ENCODE data around the gene ARHGAP15. TPM values are rescaled to one million over a fixed set of nuclear protein-coding genes. Genes with fewer than 3 reads are reported as not detected.

The ARHGAP15 gene
- total RNA-seq, 1 experiment from 2014 or later = 0.41 TPM

GRCh38 chr2:143296089-143296488 lies 166.9 kb downstream of the ARHGAP15 start:
- CTCF ChIA-PET = no interaction called here
- Histone ChIP-seq H3K9me3 (ENCODE audit: control insufficient read depth, insufficient read depth, low read depth, low read length) (no peaks in the 10 kb centered on the region), H3K4me3 (ENCODE audit: low read depth in 2 of 2, low read length in 2 of 2) (no peak overlapping the region), H3K27me3 (ENCODE audit: control insufficient read depth, insufficient read depth, low read length) (no peaks in the 10 kb centered on the region), H3K27ac (ENCODE audit: low read length) (no peak overlapping the region), H3K4me1 (ENCODE audit: control insufficient read depth, insufficient read depth, low read length) (no peaks in the 10 kb centered on the region), H3K36me3 (ENCODE audit: control insufficient read depth, insufficient read depth, low read length) (no peaks in the 10 kb centered on the region; the same call in 1 of the 2 replicates)
- in situ Hi-C loops (cut with HindIII; ENCODE audit: low pct_unique_long_range_greater_than_20kb, low sequenced_read_pairs) = no loop called here
- no TSS peak for BruUV-seq (replicated peaks)
- POLR2A ChIA-PET = no interaction called here
- TF ChIP-seq, protein P1, sequence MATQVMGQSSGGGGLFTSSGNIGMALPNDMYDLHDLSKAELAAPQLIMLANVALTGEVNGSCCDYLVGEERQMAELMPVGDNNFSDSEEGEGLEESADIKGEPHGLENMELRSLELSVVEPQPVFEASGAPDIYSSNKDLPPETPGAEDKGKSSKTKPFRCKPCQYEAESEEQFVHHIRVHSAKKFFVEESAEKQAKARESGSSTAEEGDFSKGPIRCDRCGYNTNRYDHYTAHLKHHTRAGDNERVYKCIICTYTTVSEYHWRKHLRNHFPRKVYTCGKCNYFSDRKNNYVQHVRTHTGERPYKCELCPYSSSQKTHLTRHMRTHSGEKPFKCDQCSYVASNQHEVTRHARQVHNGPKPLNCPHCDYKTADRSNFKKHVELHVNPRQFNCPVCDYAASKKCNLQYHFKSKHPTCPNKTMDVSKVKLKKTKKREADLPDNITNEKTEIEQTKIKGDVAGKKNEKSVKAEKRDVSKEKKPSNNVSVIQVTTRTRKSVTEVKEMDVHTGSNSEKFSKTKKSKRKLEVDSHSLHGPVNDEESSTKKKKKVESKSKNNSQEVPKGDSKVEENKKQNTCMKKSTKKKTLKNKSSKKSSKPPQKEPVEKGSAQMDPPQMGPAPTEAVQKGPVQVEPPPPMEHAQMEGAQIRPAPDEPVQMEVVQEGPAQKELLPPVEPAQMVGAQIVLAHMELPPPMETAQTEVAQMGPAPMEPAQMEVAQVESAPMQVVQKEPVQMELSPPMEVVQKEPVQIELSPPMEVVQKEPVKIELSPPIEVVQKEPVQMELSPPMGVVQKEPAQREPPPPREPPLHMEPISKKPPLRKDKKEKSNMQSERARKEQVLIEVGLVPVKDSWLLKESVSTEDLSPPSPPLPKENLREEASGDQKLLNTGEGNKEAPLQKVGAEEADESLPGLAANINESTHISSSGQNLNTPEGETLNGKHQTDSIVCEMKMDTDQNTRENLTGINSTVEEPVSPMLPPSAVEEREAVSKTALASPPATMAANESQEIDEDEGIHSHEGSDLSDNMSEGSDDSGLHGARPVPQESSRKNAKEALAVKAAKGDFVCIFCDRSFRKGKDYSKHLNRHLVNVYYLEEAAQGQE (IDR thresholded peaks at IDR 0.05; ENCODE audit: insufficient read depth in 1 of 2, low read depth in 2 of 2, low read length in 1 of 2) = no peak
- TF ChIP-seq POLR2AphosphoS5 (IDR thresholded peaks at IDR 0.05; ENCODE audit: low read depth, low read length) (no peak), TCF7L2 (IDR thresholded peaks at IDR 0.05; ENCODE audit: low read depth, low read length) (no peak), SIN3A (IDR thresholded peaks at IDR 0.05; ENCODE audit: borderline replicate concordance, insufficient read depth, low read depth, low read length) (no peak), CTCF (IDR thresholded peaks at IDR 0.05) (no peak)
- intact Hi-C loops (cut with micrococcal nuclease; ENCODE audit: unreplicated experiment) = no loop called here
- ATAC-seq (no peak), DNase-seq (ENCODE audit: low read depth, low spot score) (no peak)

- Histone ChIP-seq H3K36me3 (ENCODE audit: control insufficient read depth, insufficient read depth, low read length) (no peaks in the 10 kb centered on the region; the same call in 1 of the 2 replicates), H3K4me3 (ENCODE audit: low read depth in 2 of 2, low read length in 2 of 2) (no peak overlapping the region), H3K9me3 (ENCODE audit: control insufficient read depth, insufficient read depth, low read depth, low read length) (no peaks in the 10 kb centered on the region), H3K27me3 (ENCODE audit: control insufficient read depth, insufficient read depth, low read length) (no peaks in the 10 kb centered on the region), H3K4me1 (ENCODE audit: control insufficient read depth, insufficient read depth, low read length) (no peaks in the 10 kb centered on the region), H3K27ac (ENCODE audit: low read length) (no peak overlapping the region)
- ATAC-seq (no peak), DNase-seq (ENCODE audit: low read depth, low spot score) (no peak)
- intact Hi-C loops (cut with micrococcal nuclease; ENCODE audit: unreplicated experiment) (no loop called here), in situ Hi-C loops (cut with HindIII; ENCODE audit: low pct_unique_long_range_greater_than_20kb, low sequenced_read_pairs) (no loop called here)
- ChIA-PET POLR2A (no interaction called here), CTCF (no interaction called here)
- BruUV-seq (replicated peaks) = no TSS peak
- TF ChIP-seq, protein P1 (IDR thresholded peaks at IDR 0.05; ENCODE audit: insufficient read depth in 1 of 2, low read depth in 2 of 2, low read length in 1 of 2) = no peak
- no peak for TF ChIP-seq SIN3A (IDR thresholded peaks at IDR 0.05; ENCODE audit: borderline replicate concordance, insufficient read depth, low read depth, low read length)
- no peak for TF ChIP-seq TCF7L2 (IDR thresholded peaks at IDR 0.05; ENCODE audit: low read depth, low read length)
- TF ChIP-seq CTCF (IDR thresholded peaks at IDR 0.05) = no peak
- no peak for TF ChIP-seq POLR2AphosphoS5 (IDR thresholded peaks at IDR 0.05; ENCODE audit: low read depth, low read length)
Measured at GRCh38 chr2:143297182-143297581, 168.0 kb downstream of the ARHGAP15 start.
